ENCODE data around the gene NCBP2.

DNA sequence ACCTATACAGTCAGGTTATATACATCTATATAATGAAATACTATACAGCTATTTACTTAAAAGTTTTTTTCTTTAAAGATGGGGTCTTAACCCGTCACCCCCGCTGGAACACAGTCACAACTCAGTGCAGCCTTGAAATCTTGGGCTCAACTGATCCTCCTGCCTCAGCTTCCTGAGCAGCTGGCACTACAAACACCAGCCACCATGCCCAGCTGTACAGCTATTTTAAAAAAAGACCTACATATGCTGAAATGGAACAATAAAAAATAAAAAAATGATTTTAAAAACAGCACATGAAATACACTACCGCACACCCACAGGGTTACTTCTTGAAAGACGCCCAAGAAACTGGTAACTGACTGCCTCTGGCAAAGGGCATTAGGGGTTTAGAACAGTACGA lies 3.8 kb downstream of the NCBP2 start:
- TF ChIP-seq CTCF (IDR thresholded peaks at IDR 0.05; ENCODE audit: low read length) (no peak), EZH2 (IDR thresholded peaks at IDR 0.05; ENCODE audit: borderline replicate concordance, low read length) (no peak)

Measured in OCI-LY1 (cell line).